PC-3 (cell line): ENCODE results near the gene CYTH3. TPM values are rescaled to one million over a fixed set of nuclear protein-coding genes. Genes with fewer than 3 reads are reported as not detected.
A peak's percentile ranks its signal among the peaks of the same experiment; 100 is the strongest.

Experiments used
- ATAC-seq: fragments of 200-7000 bp; cut with Tn5 transposase; 2 replicates; pipeline ENCODE4 v1.9.1; 2020; ENCODE audit warnings: mild to moderate bottlenecking, moderate library complexity
- BruUV-seq: library from RNA; stranded (reverse); fragments of 400-500 nt; replicated peaks from 2 replicates; lab custom pipeline; 2021; lab: Mats Ljungman, UMichigan
- CTCF ChIA-PET: fragments of 300-600 bp; sonication (Branson Sonifier 250); formaldehyde crosslinking; loops from one replicate; lab custom pipeline; 2022; ENCODE audit warnings: antibody characterized with exemption; lab: Charles Lee
- POLR2A ChIA-PET: fragments of 300-600 bp; sonication (Branson Sonifier 250); formaldehyde crosslinking; loops from one replicate; lab custom pipeline; 2022; ENCODE audit warnings: antibody characterized with exemption; ENCODE audit not compliant: unreplicated experiment; lab: Charles Lee
- DNase-seq: peaks from one replicate; pipeline ENCODE4 v3.0.0-alpha.2; 2015
- H2AFZ ChIP-seq: fragments of 300-600 bp; sonication (generic); 2 replicates; pipeline ENCODE4 v1.6.0; 2016; ENCODE audit warnings: antibody characterized with exemption, low read length
- H3F3A ChIP-seq: fragments of 300-600 bp; sonication (generic); one replicate; pipeline ENCODE4 v1.6.0; 2017; ENCODE audit warnings: antibody characterized with exemption, low read length, control low read depth, mild to moderate bottlenecking; ENCODE audit not compliant: unreplicated experiment
- H3K27ac ChIP-seq: fragments of 300-600 bp; sonication (generic); 2 replicates; pipeline ENCODE4 v1.5.1; 2016; ENCODE audit warnings: mild to moderate bottlenecking, low read length
- H3K27me3 ChIP-seq: fragments of 300-600 bp; sonication (generic); 2 replicates; pipeline ENCODE4 v1.6.1; 2016; ENCODE audit warnings: low read length, mixed read lengths
- H3K36me3 ChIP-seq: fragments of 300-600 bp; sonication (generic); 2 replicates; pipeline ENCODE4 v1.6.1; 2016; ENCODE audit warnings: low read depth, mixed run types, low read length, mixed read lengths
- H3K4me1 ChIP-seq: fragments of 300-600 bp; sonication (generic); 2 replicates; pipeline ENCODE4 v1.5.1; 2016; ENCODE audit warnings: low read length; ENCODE audit not compliant: insufficient read depth
- H3K4me2 ChIP-seq: fragments of 300-600 bp; sonication (generic); 2 replicates; pipeline ENCODE4 v1.6.0; 2016; ENCODE audit warnings: low read length
- H3K4me3 ChIP-seq: fragments of 300-600 bp; sonication (generic); 2 replicates; pipeline ENCODE4 v1.5.1; 2016; ENCODE audit warnings: mild to moderate bottlenecking, low read length, mixed read lengths
- H3K79me2 ChIP-seq: fragments of 300-600 bp; sonication (generic); 2 replicates; pipeline ENCODE4 v1.6.1; 2017; ENCODE audit warnings: low read length, mixed read lengths
- H3K9ac ChIP-seq: fragments of 300-600 bp; sonication (generic); 2 replicates; pipeline ENCODE4 v1.6.0; 2016; ENCODE audit warnings: mild to moderate bottlenecking, low read length
- H3K9me2 ChIP-seq: fragments of 300-600 bp; sonication (generic); replicated peaks from 2 replicates; pipeline ENCODE4 v1.6.1; 2016; ENCODE audit warnings: mixed run types, low read length, mixed read lengths
- H3K9me3 ChIP-seq: fragments of 300-600 bp; sonication (generic); 2 replicates; pipeline ENCODE4 v1.6.1; 2016; ENCODE audit warnings: low read length, mixed read lengths
- H4K20me1 ChIP-seq: fragments of 300-600 bp; sonication (generic); 2 replicates; pipeline ENCODE4 v1.6.1; 2016; ENCODE audit warnings: low read length, mixed read lengths
- CTCF ChIP-seq: fragments of 300-600 bp; sonication (generic); conservative IDR thresholded peaks from 2 replicates; pipeline ENCODE4 v1.5.1; 2017; ENCODE audit warnings: antibody characterized with exemption, low read depth, mild to moderate bottlenecking, low read length
- EZH2 ChIP-seq: fragments of 300-600 bp; sonication (generic); IDR thresholded peaks from one replicate; pipeline ENCODE4 v1.6.1; 2017; ENCODE audit warnings: antibody characterized with exemption, mild to moderate bottlenecking, low read length; ENCODE audit not compliant: unreplicated experiment
- EZH2phosphoT487 ChIP-seq: fragments of 300-600 bp; sonication (generic); IDR thresholded peaks from 2 replicates; pipeline ENCODE4 v1.6.1; 2018; ENCODE audit warnings: mild to moderate bottlenecking, antibody characterized with exemption, low read length, borderline replicate concordance
- intact Hi-C: fragments of 100-400 bp; cut with micrococcal nuclease; formaldehyde crosslinking; loops from 2 replicates; pipeline ENCODE4 v1.9.0; 2023
- total RNA-seq: library from RNA; depleted of rRNA; stranded (reverse); fragments of >200 nt; gene quantifications from 2 replicates; pipeline ENCODE4 v1.2.3, GENCODE V29; 2014

CYTH3 gene
- total RNA-seq, 1 experiment from 2014 or later: 23.1 TPM

GRCh38 chr7:6252748-6253147 is 19.7 kb downstream of the CYTH3 start:
- ChIA-PET CTCF (no interaction called here), POLR2A (no interaction called here)
- DNase-seq: no peak
- intact Hi-C loops: no loop called here
- Histone ChIP-seq H3K9me2 (no peaks in the 10 kb centered on the region), H3K4me3 (no peak overlapping the region), H3K9ac (no peak overlapping the region), H3K4me2 (no peak overlapping the region), H3K27me3 (no peaks in the 10 kb centered on the region), H3K4me1 (peaks cover 15% of the 10 kb centered on the region), H4K20me1 (no peaks in the 10 kb centered on the region), H3F3A (no peaks in the 10 kb centered on the region), H3K9me3 (no peaks in the 10 kb centered on the region), H2AFZ (no peak overlapping the region), H3K36me3 (no peaks in the 10 kb centered on the region), H3K79me2 (peaks cover 94% of the 10 kb centered on the region), H3K27ac (peak overlapping the region; percentile 21; the same call in 1 of the 2 replicates)
- no TSS peak for BruUV-seq
- no peak for ATAC-seq
- TF ChIP-seq EZH2: no peak

- ChIA-PET CTCF (no interaction called here), POLR2A (no interaction called here)
- TF ChIP-seq EZH2 (no peak), EZH2phosphoT487 (no peak), CTCF (no peak)
- Histone ChIP-seq H3K27me3 (no peaks in the 10 kb centered on the region), H3K9me3 (no peaks in the 10 kb centered on the region), H3K4me1 (peaks cover 15% of the 10 kb centered on the region), H3K36me3 (no peaks in the 10 kb centered on the region), H3K4me2 (no peak overlapping the region), H2AFZ (no peak overlapping the region), H3K9ac (no peak overlapping the region), H3K27ac (peak overlapping the region; percentile 36), H3K4me3 (no peak overlapping the region), H4K20me1 (no peaks in the 10 kb centered on the region), H3F3A (no peaks in the 10 kb centered on the region), H3K9me2 (no peaks in the 10 kb centered on the region), H3K79me2 (peaks cover 93% of the 10 kb centered on the region)
- ATAC-seq (no peak), DNase-seq (no peak)
- intact Hi-C loops: no loop called here
- no TSS peak for BruUV-seq
These were observed 20.1 kb downstream of the CYTH3 start for GRCh38 chr7:6252341-6252746.

GRCh38 chr7:6251653-6252052 is 20.8 kb downstream of the CYTH3 start:
- Histone ChIP-seq H3F3A (no peaks in the 10 kb centered on the region), H3K4me1 (peaks cover 15% of the 10 kb centered on the region), H4K20me1 (no peaks in the 10 kb centered on the region), H2AFZ (no peak overlapping the region), H3K9me2 (no peaks in the 10 kb centered on the region), H3K9ac (no peak overlapping the region), H3K27ac (peak overlapping the region; percentile 36), H3K27me3 (no peaks in the 10 kb centered on the region), H3K9me3 (no peaks in the 10 kb centered on the region), H3K4me2 (no peak overlapping the region), H3K79me2 (peaks cover 93% of the 10 kb centered on the region), H3K4me3 (no peak overlapping the region), H3K36me3 (no peaks in the 10 kb centered on the region)
- BruUV-seq: no TSS peak
- intact Hi-C loops: no loop called here
- POLR2A ChIA-PET: no interaction called here
- ATAC-seq: no peak
- CTCF ChIA-PET: no interaction called here
- no peak for DNase-seq
- TF ChIP-seq CTCF: no peak
- no peak for TF ChIP-seq EZH2phosphoT487
- TF ChIP-seq EZH2: no peak
